PFSK-1 (cell line): Measurements from ENCODE around the gene HTR3E.

Experiments used
- FOXP2 ChIP-seq: optimal IDR thresholded peaks from 2 replicates; pipeline ENCODE3; 2011; ENCODE audit warnings: borderline replicate concordance, control low read depth, inconsistent platforms; ENCODE audit not compliant: insufficient read depth; ENCODE audit errors: extremely low read length, extremely low read depth
- POLR2AphosphoS5 ChIP-seq: IDR thresholded peaks from 2 replicates; pipeline ENCODE4 v1.6.1; 2012; ENCODE audit warnings: low read depth, mild to moderate bottlenecking, control low read depth, low read length, moderate library complexity
- SIN3A ChIP-seq: IDR thresholded peaks from 2 replicates; pipeline ENCODE4 v1.6.1; 2012; ENCODE audit warnings: mild to moderate bottlenecking, low read length, moderate library complexity, borderline replicate concordance; ENCODE audit not compliant: insufficient read depth
- TAF1 ChIP-seq: IDR thresholded peaks from 2 replicates; pipeline ENCODE4 v1.6.1; 2012; ENCODE audit warnings: low read length, control low read depth, borderline replicate concordance; ENCODE audit not compliant: insufficient read depth
- TF ChIP-seq, protein P1 (sequence below), 2 experiments: IDR thresholded peaks; 2 replicates each; pipeline versions ENCODE4 v1.6.1 to v1.8.0; 2011 to 2012; ENCODE audit warnings: low read depth in 2 of 2, low read length in 2 of 2, control low read depth in 1 of 2, inconsistent platforms in 1 of 2, mild to moderate bottlenecking in 1 of 2, moderate library complexity in 1 of 2; ENCODE audit not compliant: insufficient read depth in 1 of 2

DNA sequence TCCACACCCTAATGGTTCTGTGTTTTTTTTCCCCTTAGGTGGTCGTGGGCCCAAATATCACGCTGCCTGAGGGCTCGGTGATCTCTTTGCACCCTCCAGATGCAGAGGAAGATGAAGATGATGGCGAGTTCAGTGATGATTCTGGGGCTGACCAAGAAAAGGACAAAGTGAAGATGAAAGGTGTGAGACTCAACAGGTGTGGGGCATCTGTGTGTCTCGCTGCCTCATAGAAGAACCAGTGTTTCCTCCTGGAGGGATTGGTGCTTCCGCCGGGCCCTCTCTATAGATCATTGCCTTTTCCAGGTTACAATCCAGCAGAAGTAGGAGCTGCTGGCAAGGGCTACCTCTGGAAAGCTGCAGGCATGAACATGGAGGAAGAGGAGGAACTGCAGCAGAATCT, 45.3 kb downstream of the HTR3E start:
- no peak for TF ChIP-seq POLR2AphosphoS5
- no peak for TF ChIP-seq TAF1
- TF ChIP-seq, protein P1, sequence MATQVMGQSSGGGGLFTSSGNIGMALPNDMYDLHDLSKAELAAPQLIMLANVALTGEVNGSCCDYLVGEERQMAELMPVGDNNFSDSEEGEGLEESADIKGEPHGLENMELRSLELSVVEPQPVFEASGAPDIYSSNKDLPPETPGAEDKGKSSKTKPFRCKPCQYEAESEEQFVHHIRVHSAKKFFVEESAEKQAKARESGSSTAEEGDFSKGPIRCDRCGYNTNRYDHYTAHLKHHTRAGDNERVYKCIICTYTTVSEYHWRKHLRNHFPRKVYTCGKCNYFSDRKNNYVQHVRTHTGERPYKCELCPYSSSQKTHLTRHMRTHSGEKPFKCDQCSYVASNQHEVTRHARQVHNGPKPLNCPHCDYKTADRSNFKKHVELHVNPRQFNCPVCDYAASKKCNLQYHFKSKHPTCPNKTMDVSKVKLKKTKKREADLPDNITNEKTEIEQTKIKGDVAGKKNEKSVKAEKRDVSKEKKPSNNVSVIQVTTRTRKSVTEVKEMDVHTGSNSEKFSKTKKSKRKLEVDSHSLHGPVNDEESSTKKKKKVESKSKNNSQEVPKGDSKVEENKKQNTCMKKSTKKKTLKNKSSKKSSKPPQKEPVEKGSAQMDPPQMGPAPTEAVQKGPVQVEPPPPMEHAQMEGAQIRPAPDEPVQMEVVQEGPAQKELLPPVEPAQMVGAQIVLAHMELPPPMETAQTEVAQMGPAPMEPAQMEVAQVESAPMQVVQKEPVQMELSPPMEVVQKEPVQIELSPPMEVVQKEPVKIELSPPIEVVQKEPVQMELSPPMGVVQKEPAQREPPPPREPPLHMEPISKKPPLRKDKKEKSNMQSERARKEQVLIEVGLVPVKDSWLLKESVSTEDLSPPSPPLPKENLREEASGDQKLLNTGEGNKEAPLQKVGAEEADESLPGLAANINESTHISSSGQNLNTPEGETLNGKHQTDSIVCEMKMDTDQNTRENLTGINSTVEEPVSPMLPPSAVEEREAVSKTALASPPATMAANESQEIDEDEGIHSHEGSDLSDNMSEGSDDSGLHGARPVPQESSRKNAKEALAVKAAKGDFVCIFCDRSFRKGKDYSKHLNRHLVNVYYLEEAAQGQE (IDR thresholded peaks at IDR 0.05; ENCODE audit: insufficient read depth in 1 of 2, low read depth in 2 of 2, low read length in 2 of 2), result no peak
- no peak for TF ChIP-seq FOXP2
- no peak for TF ChIP-seq SIN3A
